Measurements from ENCODE around the gene RADIL. TPM values are rescaled to one million over a fixed set of nuclear protein-coding genes. Genes with fewer than 3 reads are reported as not detected.
A peak's percentile ranks its signal among the peaks of the same experiment; 100 is the strongest.

The RADIL gene
- total and polyA plus RNA-seq, 2 donors (not counting 1 experiment from before 2014, with no cell fraction given), result not detected

DNA sequence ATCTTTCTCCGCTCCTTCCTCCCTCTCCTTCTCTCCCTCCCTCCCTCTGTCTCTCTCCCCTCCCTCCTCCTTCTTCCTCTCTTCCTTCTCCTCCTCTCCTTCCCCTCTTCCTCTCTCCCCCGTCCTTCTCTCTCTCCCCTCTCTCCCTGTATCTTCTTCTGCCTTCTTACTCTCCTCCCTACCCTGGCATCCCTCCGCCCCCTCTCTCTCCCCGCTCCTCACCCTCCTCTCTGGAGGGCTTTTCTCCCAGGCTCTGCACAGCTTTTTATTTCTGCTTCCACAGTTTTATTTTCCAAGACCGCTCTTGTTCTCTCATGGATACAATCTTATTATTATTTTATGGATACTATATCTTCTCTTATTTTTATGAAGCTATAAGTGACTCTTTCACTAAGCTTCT is 75.5 kb downstream of the RADIL start:
- TF ChIP-seq, protein P1, sequence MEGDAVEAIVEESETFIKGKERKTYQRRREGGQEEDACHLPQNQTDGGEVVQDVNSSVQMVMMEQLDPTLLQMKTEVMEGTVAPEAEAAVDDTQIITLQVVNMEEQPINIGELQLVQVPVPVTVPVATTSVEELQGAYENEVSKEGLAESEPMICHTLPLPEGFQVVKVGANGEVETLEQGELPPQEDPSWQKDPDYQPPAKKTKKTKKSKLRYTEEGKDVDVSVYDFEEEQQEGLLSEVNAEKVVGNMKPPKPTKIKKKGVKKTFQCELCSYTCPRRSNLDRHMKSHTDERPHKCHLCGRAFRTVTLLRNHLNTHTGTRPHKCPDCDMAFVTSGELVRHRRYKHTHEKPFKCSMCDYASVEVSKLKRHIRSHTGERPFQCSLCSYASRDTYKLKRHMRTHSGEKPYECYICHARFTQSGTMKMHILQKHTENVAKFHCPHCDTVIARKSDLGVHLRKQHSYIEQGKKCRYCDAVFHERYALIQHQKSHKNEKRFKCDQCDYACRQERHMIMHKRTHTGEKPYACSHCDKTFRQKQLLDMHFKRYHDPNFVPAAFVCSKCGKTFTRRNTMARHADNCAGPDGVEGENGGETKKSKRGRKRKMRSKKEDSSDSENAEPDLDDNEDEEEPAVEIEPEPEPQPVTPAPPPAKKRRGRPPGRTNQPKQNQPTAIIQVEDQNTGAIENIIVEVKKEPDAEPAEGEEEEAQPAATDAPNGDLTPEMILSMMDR (IDR thresholded peaks at IDR 0.05), result no peak
- TF ChIP-seq EZH2 (IDR thresholded peaks at IDR 0.05; ENCODE audit: borderline replicate concordance, insufficient read depth, low read depth, low read length, poor library complexity, severe bottlenecking), result no peak
- intact Hi-C loops (cut with micrococcal nuclease), result no loop called here
- ATAC-seq (ENCODE audit: low read depth) (no peak), DNase-seq (no peak)
- Mint-ChIP-seq H3K4me3 (no peak overlapping the region), H3K27me3 (peaks cover 13% of the 10 kb centered on the region), H3K9me3 (ENCODE audit: insufficient read depth) (no peaks in the 10 kb centered on the region), H3K4me1 (peaks cover 11% of the 10 kb centered on the region), H3K27ac (no peak overlapping the region)
- no peak overlapping the region for H3K4me2 ChIP-seq (replicated peaks; ENCODE audit: low read depth, low read length, poor library complexity, severe bottlenecking)
- no peak overlapping the region for H3K9ac ChIP-seq (ENCODE audit: low read length)
- peaks cover 0 to 8% (median 2%) of the 10 kb centered on the region in 3 donors for H3K9me3 ChIP-seq (ENCODE audit: control extremely low read depth in 1 of 3, control insufficient read depth in 2 of 3, insufficient read depth in 1 of 3, low read length in 2 of 3)
- WGBS (ENCODE audit: insufficient coverage), result 25% methylated on average over 2 of the region's 5 CpGs
- peaks cover 12 to 15% of the 10 kb centered on the region in 2 donors for H3K4me1 ChIP-seq (ENCODE audit: control insufficient read depth in 2 of 2, insufficient read depth in 2 of 2, low read length in 2 of 2)
- ChIA-PET CTCF (interaction anchor here (0.7 kb wide), 1 partner anchor 273 kb away, joined by 3 read pairs; no protein-coding TSS in a partner anchor), POLR2A (no interaction called here)
- no peaks in the 10 kb centered on the region for H4K20me1 ChIP-seq (ENCODE audit: control insufficient read depth, insufficient read depth, low read length, poor library complexity, severe bottlenecking)
- H3K27me3 ChIP-seq (replicated peaks in 1 of 4; ENCODE audit: control extremely low read depth in 1 of 4, control insufficient read depth in 3 of 4, insufficient read depth in 4 of 4, low read length in 3 of 4), result peaks cover 0 to 28% (median 8%) of the 10 kb centered on the region in 4 experiments
- H3K4me3 ChIP-seq (ENCODE audit: control extremely low read depth in 1 of 5, extremely low read depth in 1 of 5, insufficient read depth in 1 of 5, low read depth in 2 of 5, low read length in 4 of 5), result no peak overlapping the region
- peak overlapping the region; percentile 16 for H2AFZ ChIP-seq (ENCODE audit: insufficient read depth, low read depth, low read length, poor library complexity, severe bottlenecking)
- no peaks in the 10 kb centered on the region for H3K36me3 ChIP-seq (replicated peaks in 1 of 2; ENCODE audit: control extremely low read depth in 1 of 2, control insufficient read depth in 1 of 2, extremely low read depth in 1 of 2, insufficient read depth in 2 of 2, low read length in 1 of 2)
- no peak overlapping the region for H3K27ac ChIP-seq (ENCODE audit: low read length in 2 of 2)
- H3K79me2 ChIP-seq (ENCODE audit: control insufficient read depth, insufficient read depth, low read length), result no peaks in the 10 kb centered on the region

DNA sequence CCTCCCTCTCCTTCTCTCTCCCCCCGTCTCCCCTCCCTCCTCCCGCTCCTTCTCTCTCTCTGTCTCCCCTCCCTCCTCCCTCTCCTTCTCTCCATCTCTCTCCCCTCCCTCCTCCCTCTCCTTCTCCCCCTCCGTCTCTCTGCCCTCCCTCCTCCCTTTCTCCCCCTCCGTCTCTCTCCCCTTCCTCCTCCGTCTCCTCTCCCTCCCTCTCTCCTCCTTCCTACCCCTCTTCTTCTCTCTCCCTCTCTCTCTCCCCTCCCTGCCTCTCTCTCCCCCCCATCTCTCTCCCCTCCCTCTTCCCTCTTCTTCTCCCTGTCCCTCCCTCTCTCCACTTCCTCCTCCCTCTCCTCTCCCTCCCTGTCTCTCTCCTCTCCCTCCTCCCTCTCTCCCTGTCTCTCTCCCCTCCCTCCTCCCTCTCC is 75.9 kb downstream of the RADIL start:
- WGBS (ENCODE audit: insufficient coverage), result 9% methylated on average over 5 of the region's 5 CpGs
- Histone ChIP-seq H4K20me1 (ENCODE audit: control insufficient read depth, insufficient read depth, low read length, poor library complexity, severe bottlenecking) (no peaks in the 10 kb centered on the region), H3K27ac (ENCODE audit: low read length in 2 of 2) (no peak overlapping the region), H3K9me3 (ENCODE audit: control extremely low read depth in 1 of 3, control insufficient read depth in 2 of 3, insufficient read depth in 1 of 3, low read length in 2 of 3) (peaks cover 0 to 4% (median 0%) of the 10 kb centered on the region in 3 donors), H3K27me3 (replicated peaks in 1 of 4; ENCODE audit: control extremely low read depth in 1 of 4, control insufficient read depth in 3 of 4, insufficient read depth in 4 of 4, low read length in 3 of 4) (peaks cover 0 to 24% (median 6%) of the 10 kb centered on the region in 4 experiments), H3K4me2 (replicated peaks; ENCODE audit: low read depth, low read length, poor library complexity, severe bottlenecking) (no peak overlapping the region), H3K4me3 (ENCODE audit: control extremely low read depth in 1 of 5, extremely low read depth in 1 of 5, insufficient read depth in 1 of 5, low read depth in 2 of 5, low read length in 4 of 5) (no peak overlapping the region), H3K79me2 (ENCODE audit: control insufficient read depth, insufficient read depth, low read length) (no peaks in the 10 kb centered on the region), H2AFZ (ENCODE audit: insufficient read depth, low read depth, low read length, poor library complexity, severe bottlenecking) (peak overlapping the region; percentile 16), H3K9ac (ENCODE audit: low read length) (no peak overlapping the region), H3K36me3 (replicated peaks in 1 of 2; ENCODE audit: control extremely low read depth in 1 of 2, control insufficient read depth in 1 of 2, extremely low read depth in 1 of 2, insufficient read depth in 2 of 2, low read length in 1 of 2) (no peaks in the 10 kb centered on the region), H3K4me1 (ENCODE audit: control insufficient read depth in 2 of 2, insufficient read depth in 2 of 2, low read length in 2 of 2) (peaks cover 12 to 15% of the 10 kb centered on the region in 2 donors)
- Mint-ChIP-seq H3K27ac (no peak overlapping the region), H3K4me1 (peaks cover 11% of the 10 kb centered on the region), H3K27me3 (peaks cover 9% of the 10 kb centered on the region), H3K9me3 (ENCODE audit: insufficient read depth) (no peaks in the 10 kb centered on the region), H3K4me3 (no peak overlapping the region)
- ChIA-PET POLR2A (no interaction called here), CTCF (no interaction called here)
- intact Hi-C loops (cut with micrococcal nuclease), result no loop called here
- TF ChIP-seq EZH2 (IDR thresholded peaks at IDR 0.05; ENCODE audit: borderline replicate concordance, insufficient read depth, low read depth, low read length, poor library complexity, severe bottlenecking), result no peak
- TF ChIP-seq, protein P1 (IDR thresholded peaks at IDR 0.05), result no peak
- no peak for DNase-seq
- no peak for ATAC-seq (ENCODE audit: low read depth)
